ENCODE data around the gene ATG5.
"Not testable (repeated sequence)": the region's sequence is repeated elsewhere in the genome, so short reads cannot be mapped to it uniquely, and the experiment has no call there.

- TF ChIP-seq CTCF, POLR2A (IDR thresholded peaks at IDR 0.05): not testable (repeated sequence)
Observed at GRCh38 chr6:106229876-106230445, 95.6 kb downstream of the ATG5 start.
